Effector memory CD8-positive, alpha-beta T cell (primary cell): ENCODE results near the gene DOCK10.

ENCODE experiments used
- ATAC-seq: fragments of 150-1000 bp; cut with Tn5 transposase; replicated peaks from 2 replicates; pipeline ENCODE4 v1.10.0; 2021; ENCODE audit warnings: mild to moderate bottlenecking, moderate library complexity
- DNase-seq, 3 experiments: peaks; one replicate each; pipeline ENCODE4 v3.0.0; 2021
- H3K27ac Mint-ChIP-seq, 2 donors: one replicate each; pipeline ENCODE4 v1.8.0; 2022; ENCODE audit warnings: mild to moderate bottlenecking in 2 of 2, mixed read lengths in 2 of 2, moderate library complexity in 2 of 2
- H3K27me3 Mint-ChIP-seq, 2 donors: one replicate each; pipeline ENCODE4 v1.8.0; 2022; ENCODE audit warnings: mixed read lengths in 2 of 2
- H3K36me3 Mint-ChIP-seq: one replicate; pipeline ENCODE4 v1.8.0; 2022; ENCODE audit warnings: mild to moderate bottlenecking, moderate library complexity, mixed read lengths; ENCODE audit not compliant: insufficient read depth
- H3K4me1 Mint-ChIP-seq, 2 donors: one replicate each; pipeline ENCODE4 v1.8.0; 2022; ENCODE audit warnings: low read depth in 2 of 2, mixed read lengths in 2 of 2
- H3K4me3 Mint-ChIP-seq, 2 donors: one replicate each; pipeline ENCODE4 v1.8.0; 2022; ENCODE audit warnings: mild to moderate bottlenecking in 2 of 2, mixed read lengths in 2 of 2, moderate library complexity in 2 of 2
- H3K9me3 Mint-ChIP-seq, 2 donors: one replicate each; pipeline ENCODE4 v1.8.0; 2022; ENCODE audit warnings: mixed read lengths in 2 of 2

The DOCK10 gene

DNA sequence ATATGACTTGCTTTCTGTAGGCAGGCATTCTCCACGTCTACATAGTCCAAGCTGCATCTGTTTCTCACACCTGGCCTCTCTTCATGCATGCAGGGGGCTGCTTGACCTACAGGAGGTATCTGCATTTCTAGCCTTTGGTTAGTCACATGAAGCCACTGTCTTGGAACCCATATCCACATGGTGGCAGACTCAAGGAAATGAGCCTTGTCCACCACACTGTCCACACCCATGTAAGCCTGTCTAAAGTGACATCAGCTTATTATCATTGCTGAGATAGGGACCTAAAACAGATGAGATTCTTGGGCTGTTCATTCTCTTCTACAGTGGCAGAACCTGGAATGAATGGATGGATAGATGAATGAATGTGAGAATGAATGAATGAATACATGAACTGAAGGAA is 160.4 kb downstream of the DOCK10 start:
- no peaks in the 10 kb centered on the region for H3K9me3 Mint-ChIP-seq
- peaks cover 17 to 23% of the 10 kb centered on the region in 2 donors for H3K4me1 Mint-ChIP-seq
- H3K27me3 Mint-ChIP-seq = no peaks in the 10 kb centered on the region
- no peak for DNase-seq
- H3K4me3 Mint-ChIP-seq = peak overlapping the region in 1 of 2 donors; percentile 15
- H3K36me3 Mint-ChIP-seq = peaks cover 79% of the 10 kb centered on the region
- no peak for ATAC-seq
- H3K27ac Mint-ChIP-seq = peak overlapping the region; percentile 35 to 57

DNA sequence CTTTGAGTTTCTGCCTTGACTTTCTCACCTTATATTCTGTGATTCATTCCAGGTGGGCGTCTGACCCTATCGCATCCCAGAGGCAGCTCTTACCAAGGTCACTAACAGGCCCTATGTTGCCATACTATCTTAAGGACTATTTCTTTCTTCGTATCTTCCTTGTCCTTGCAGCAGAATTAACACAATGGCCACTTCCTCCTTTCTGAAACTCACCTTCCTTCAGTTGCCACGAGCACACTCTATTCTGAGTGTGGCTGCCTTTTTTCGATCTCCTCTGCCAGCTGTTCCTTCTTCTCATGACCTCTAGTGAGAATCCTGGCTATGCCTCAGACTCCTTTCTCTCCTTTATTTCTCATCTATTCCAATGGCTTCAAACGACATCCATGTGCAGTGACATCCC is 165.7 kb downstream of the DOCK10 start:
- no peaks in the 10 kb centered on the region for H3K9me3 Mint-ChIP-seq
- H3K4me3 Mint-ChIP-seq = no peak overlapping the region
- DNase-seq (no peak), ATAC-seq (no peak)
- no peaks in the 10 kb centered on the region for H3K27me3 Mint-ChIP-seq
- peaks cover 78% of the 10 kb centered on the region for H3K36me3 Mint-ChIP-seq
- H3K27ac Mint-ChIP-seq = peak overlapping the region; percentile 3 to 7
- H3K4me1 Mint-ChIP-seq = peaks cover 7% of the 10 kb centered on the region in 2 donors

DNA sequence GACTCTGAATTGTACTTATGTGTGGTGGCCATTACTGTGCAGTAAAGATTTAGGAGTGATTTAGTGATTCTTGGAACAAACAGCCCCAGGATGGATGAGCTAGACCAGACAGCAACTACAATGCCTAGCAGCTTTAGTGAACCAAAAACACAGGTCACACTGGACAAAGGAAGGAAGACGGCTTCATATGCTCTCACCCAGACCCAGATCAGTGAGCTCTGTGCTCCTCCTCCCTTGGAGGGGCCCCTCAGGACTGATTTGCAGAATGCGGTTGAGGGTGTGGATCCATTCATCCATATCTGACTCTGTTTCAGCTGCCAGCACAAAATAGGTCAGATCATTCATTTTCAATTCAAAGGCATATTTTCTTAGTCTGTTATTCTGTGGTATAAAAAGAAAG is 166.4 kb downstream of the DOCK10 start:
- no peaks in the 10 kb centered on the region for H3K9me3 Mint-ChIP-seq
- no peak for ATAC-seq
- H3K4me1 Mint-ChIP-seq = peaks cover 2 to 4% of the 10 kb centered on the region in 2 donors
- peak overlapping the region; percentile 3 to 59 for H3K27ac Mint-ChIP-seq
- no peak for DNase-seq
- peaks cover 78% of the 10 kb centered on the region for H3K36me3 Mint-ChIP-seq
- no peaks in the 10 kb centered on the region for H3K27me3 Mint-ChIP-seq
- no peak overlapping the region for H3K4me3 Mint-ChIP-seq

DNA sequence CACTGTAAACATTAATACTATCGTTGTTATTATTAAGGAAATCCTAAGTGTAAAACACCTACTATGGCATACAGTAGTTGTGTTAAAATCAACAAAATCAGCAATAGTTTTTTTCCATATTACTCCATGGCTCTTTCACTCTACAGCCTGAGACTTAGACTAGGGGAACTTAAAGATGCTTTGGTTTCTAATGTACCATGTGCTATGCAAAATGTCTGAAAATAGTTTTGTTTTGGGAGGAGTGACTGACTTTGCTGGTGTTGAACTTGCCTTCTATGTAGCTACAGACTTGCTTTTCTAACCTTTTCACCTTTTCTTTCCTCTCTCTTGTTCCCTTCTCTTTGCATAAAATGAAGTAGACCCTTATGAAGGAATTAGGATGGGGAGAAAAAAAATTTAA is 167.1 kb downstream of the DOCK10 start:
- DNase-seq (no peak), ATAC-seq (no peak)
- Mint-ChIP-seq H3K4me3 (no peak overlapping the region), H3K36me3 (peaks cover 78% of the 10 kb centered on the region), H3K4me1 (peaks cover 2 to 4% of the 10 kb centered on the region in 2 donors), H3K27ac (peak overlapping the region in 1 of 2 donors; percentile 59), H3K9me3 (no peaks in the 10 kb centered on the region), H3K27me3 (no peaks in the 10 kb centered on the region)

DNA sequence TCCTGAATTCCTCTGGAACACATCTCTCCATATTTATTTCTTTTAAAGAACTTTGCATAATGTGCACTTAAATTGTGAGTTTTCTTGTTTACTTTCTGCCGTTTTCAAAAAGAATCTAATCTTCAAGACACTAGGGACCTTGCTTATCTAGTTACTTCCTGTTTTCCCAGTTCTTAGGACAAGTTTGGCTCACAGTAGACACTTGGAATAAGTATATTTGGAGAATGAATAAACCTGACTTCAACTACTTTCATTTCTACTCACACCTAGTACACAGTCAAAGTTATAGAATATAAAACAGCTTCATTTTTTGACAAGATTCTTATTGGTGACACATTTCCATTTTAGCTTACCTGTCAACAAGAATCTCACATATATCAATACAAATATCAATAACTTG is 170.5 kb downstream of the DOCK10 start:
- Mint-ChIP-seq H3K27me3 (no peaks in the 10 kb centered on the region), H3K4me3 (no peak overlapping the region), H3K9me3 (no peaks in the 10 kb centered on the region), H3K36me3 (peaks cover 66% of the 10 kb centered on the region), H3K27ac (no peak overlapping the region), H3K4me1 (peaks cover 0 to 4% of the 10 kb centered on the region in 2 donors)
- no peak for DNase-seq
- ATAC-seq = no peak

DNA sequence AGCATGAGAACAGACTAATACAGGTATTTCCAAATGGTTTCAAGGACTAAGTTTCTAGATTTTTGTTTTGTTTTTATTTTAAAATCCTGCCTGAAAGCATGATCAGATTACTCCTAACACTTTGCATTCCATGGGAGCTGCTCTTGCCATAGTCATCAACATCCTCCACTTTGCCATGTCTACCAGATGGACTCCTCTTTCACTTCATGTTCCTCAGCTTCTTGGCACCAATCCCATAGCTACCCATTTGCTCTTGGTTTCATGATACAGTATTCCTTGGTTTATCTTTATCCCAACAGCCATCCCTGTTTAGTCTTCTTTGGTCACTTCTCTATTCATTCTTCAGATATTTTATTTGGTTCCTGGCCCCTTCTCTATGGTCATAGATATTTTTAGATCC is 171.9 kb downstream of the DOCK10 start:
- peaks cover 70% of the 10 kb centered on the region for H3K36me3 Mint-ChIP-seq
- H3K27me3 Mint-ChIP-seq = no peaks in the 10 kb centered on the region

DNA sequence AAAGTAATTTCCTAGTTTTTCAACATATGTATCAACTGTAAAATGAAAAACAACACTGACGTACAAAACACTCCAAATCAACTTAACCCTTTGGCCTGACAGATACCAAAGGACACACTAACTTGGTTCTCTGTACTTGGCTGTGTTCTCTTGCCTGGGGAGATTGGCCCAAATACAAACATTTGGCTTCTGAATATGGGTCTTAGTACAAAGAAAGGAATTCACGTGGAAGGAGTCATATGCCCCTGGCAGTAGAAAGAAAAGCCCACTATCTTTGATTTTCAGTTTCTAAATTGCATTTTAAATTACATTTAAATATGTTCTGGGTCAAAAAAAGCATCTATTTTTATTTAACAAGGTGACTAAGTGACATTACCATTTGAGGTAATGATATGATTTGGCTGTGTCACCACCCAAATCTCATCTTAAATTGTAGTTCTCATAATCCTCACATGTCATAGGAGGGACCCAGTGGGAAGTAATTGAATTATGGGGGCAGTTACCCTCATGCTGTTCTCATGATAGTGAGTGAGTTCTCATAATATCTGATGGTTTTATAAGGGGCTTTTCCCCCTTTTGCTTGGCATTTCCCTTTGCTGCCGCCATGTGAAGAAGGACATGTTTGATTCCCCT is 172.6 kb downstream of the DOCK10 start:
- no peak for DNase-seq
- Mint-ChIP-seq H3K36me3 (peaks cover 66% of the 10 kb centered on the region), H3K4me3 (no peak overlapping the region), H3K4me1 (no peaks in the 10 kb centered on the region), H3K9me3 (no peaks in the 10 kb centered on the region), H3K27me3 (no peaks in the 10 kb centered on the region), H3K27ac (no peak overlapping the region)
- no peak for ATAC-seq

More for the DNA sequence above, 171.9 kb downstream of the DOCK10 start:
- DNase-seq (no peak), ATAC-seq (no peak)
- Mint-ChIP-seq H3K4me3 (no peak overlapping the region), H3K4me1 (no peaks in the 10 kb centered on the region), H3K9me3 (no peaks in the 10 kb centered on the region), H3K27ac (peak overlapping the region; percentile 10)

DNA sequence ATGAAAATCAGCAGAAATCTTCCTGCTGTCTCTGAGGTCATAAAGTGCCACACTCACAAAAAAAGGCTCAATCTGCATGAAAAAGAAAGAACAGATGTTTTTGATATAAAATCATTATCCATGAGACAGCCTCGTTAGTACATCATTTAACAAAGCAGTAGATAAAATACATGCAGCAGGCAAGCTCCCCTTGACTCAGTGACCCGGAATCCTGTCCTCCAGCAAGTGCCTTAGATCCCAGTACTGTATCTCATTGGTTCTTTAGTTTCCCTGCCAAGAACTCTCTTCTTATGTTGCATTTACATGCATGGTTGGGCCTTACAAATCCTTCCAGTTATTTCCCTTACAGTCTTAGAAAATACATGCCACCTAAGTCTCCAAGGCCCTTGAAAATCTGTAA is 177.3 kb downstream of the DOCK10 start:
- DNase-seq (no peak), ATAC-seq (no peak)
- no peaks in the 10 kb centered on the region for H3K9me3 Mint-ChIP-seq
- H3K36me3 Mint-ChIP-seq = peaks cover 58% of the 10 kb centered on the region
- no peak overlapping the region for H3K4me3 Mint-ChIP-seq
- no peaks in the 10 kb centered on the region for H3K27me3 Mint-ChIP-seq
- H3K27ac Mint-ChIP-seq = no peak overlapping the region
- H3K4me1 Mint-ChIP-seq = no peaks in the 10 kb centered on the region

DNA sequence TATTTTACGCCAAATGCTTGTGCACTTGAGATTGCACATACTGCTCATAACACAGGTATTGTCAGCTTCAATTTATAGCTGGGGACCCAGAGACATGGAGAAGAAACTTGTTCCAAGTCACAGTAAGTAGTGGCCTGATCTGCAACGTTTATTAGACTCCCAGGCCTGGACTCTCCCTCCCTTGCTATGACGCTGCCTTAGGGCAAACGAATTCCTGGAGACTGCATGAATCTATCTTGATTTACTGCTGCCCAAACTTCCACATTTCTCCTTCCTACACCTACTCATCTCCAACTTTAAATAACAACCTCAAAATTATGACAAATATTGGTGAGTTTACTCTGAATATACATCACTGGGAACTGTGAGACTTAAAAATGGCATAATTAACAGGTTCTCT is 181.0 kb downstream of the DOCK10 start:
- no peaks in the 10 kb centered on the region for H3K27me3 Mint-ChIP-seq
- H3K4me1 Mint-ChIP-seq = no peaks in the 10 kb centered on the region
- ATAC-seq (no peak), DNase-seq (no peak)
- peaks cover 55% of the 10 kb centered on the region for H3K36me3 Mint-ChIP-seq
- no peak overlapping the region for H3K27ac Mint-ChIP-seq
- no peaks in the 10 kb centered on the region for H3K9me3 Mint-ChIP-seq
- no peak overlapping the region for H3K4me3 Mint-ChIP-seq

DNA sequence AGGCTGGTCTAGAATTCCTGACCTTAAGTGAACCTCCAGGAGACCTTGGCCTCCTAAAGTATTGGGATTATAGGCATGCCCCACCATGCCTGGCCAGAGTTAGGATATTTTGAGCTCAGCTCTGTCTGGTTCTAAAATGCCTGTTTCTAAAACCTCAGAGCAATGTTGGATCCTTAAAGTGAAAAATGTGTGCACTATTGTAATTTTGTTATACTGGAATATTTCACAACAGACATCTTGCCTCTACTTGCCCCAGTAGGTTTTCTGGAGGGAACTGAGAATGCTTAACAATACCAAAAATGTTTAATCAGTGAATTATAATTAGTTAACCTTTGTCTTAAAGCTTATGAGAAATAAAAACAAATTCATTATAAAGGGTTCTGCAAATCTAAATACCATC is 181.5 kb downstream of the DOCK10 start:
- H3K27ac Mint-ChIP-seq = no peak overlapping the region
- no peak overlapping the region for H3K4me3 Mint-ChIP-seq
- no peaks in the 10 kb centered on the region for H3K9me3 Mint-ChIP-seq
- H3K27me3 Mint-ChIP-seq = no peaks in the 10 kb centered on the region
- ATAC-seq = no peak
- DNase-seq = no peak
- peaks cover 50% of the 10 kb centered on the region for H3K36me3 Mint-ChIP-seq
- H3K4me1 Mint-ChIP-seq = no peaks in the 10 kb centered on the region

DNA sequence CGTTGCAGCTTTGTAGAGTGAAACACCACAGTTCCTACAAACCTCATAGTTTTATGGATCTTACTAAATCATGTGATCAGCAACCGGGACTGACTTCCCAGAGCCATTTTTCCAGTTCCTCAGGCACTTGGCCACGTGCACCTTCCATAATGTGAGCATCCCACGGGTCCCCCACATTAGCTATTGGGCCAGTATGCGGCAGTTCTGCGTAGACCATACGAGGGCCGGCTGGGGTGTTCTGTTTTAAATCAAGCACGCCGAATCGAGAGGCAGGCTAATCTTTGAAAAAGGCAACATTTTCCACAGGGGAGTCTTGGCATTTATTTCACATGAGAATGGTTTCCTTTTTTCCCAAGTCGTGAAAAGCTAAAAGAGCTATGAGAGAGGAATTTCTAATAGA is 190.5 kb downstream of the DOCK10 start:
- ATAC-seq (no peak), DNase-seq (no peak)
- no peak overlapping the region for H3K4me3 Mint-ChIP-seq
- H3K27me3 Mint-ChIP-seq = no peaks in the 10 kb centered on the region
- peaks cover 75% of the 10 kb centered on the region for H3K36me3 Mint-ChIP-seq
- no peaks in the 10 kb centered on the region for H3K4me1 Mint-ChIP-seq
- H3K9me3 Mint-ChIP-seq = no peaks in the 10 kb centered on the region
- H3K27ac Mint-ChIP-seq = no peak overlapping the region

DNA sequence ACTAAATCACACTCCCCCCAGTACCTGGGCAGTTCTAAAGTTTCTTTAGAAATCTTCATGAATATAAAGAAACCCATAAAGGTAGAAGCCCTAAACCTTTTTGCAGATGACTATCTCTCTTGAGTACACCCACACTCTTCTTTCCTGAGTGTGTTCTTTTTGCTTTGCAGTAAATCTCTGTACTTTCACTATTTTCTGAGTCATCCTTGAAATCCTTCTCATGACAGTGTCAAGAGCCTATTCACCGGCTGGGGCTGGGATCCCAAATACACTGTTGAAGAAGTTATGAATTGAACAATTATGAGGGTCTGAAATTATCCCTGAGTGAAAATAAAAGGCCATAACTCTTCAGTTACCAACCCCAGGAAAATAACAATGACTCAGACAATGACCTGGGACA is 192.2 kb downstream of the DOCK10 start:
- Mint-ChIP-seq H3K4me1 (no peaks in the 10 kb centered on the region), H3K27me3 (no peaks in the 10 kb centered on the region), H3K9me3 (no peaks in the 10 kb centered on the region), H3K4me3 (no peak overlapping the region), H3K27ac (peak overlapping the region in 1 of 2 donors; percentile 42), H3K36me3 (peaks cover 86% of the 10 kb centered on the region)
- DNase-seq (no peak), ATAC-seq (no peak)

DNA sequence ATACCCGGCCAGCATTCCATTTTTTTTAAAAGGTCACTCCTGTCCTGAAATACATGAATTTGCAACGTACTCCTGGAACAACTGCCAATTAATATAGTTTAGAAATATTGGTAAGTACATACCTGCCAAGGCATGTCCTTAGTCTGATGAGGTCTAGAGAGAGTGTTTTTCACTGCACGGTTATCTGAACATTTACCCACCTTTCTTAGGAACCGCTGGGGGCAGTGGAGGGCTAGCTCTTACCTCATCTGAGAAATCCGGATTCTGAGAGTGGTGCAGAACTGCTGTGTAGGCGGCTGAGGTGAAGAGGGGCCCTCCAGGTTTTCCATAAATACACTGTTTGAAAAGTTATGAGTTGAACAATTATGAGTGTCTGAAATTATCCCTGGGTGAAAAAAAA is 193.0 kb downstream of the DOCK10 start:
- no peak for DNase-seq
- no peak for ATAC-seq
- H3K9me3 Mint-ChIP-seq = no peaks in the 10 kb centered on the region
- H3K36me3 Mint-ChIP-seq = peaks cover 90% of the 10 kb centered on the region
- H3K4me1 Mint-ChIP-seq = no peaks in the 10 kb centered on the region
- no peak overlapping the region for H3K27ac Mint-ChIP-seq
- no peaks in the 10 kb centered on the region for H3K27me3 Mint-ChIP-seq
- no peak overlapping the region for H3K4me3 Mint-ChIP-seq

DNA sequence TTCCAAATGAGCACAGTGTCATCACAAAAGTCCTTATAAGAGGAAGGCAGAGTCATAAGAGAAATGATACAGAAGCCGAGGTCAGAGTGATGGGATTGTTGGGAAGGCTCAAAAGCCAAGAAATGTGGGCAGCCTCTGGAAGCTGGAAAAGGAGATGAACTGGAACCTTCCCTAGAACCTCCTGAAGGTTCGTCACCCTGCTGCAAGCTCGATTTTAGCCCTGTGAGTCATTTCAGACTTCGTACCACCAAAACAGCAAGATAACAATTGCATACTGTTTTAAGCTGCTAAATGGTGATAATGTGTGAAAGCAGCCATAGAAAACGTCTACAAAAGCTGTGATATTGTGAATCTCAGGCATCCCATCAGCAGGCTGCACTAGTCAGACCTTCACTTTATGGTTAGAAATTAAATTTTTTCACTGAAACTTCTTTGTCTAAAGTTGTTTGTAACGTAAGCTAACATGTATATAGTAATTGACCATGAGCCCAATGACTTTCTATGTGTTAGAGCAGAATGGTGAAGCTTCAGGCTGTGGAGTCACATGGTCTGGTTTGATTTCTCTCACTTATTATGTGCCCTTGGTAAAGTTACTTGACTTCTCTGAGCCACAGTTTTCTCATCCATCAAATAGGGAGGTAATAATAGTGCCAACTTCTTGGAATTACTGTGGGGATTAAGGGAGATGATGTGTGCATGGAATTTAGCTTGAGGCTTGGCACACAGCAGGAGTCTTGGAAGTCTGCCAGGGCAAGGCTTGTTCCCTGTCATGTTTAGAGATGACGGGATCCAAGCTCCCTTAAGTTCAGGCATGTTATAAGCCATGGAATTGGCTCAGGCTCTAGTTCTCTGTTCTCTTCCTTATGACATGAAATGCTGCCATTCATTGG is 194.1 kb downstream of the DOCK10 start:
- Mint-ChIP-seq H3K4me1 (no peaks in the 10 kb centered on the region), H3K9me3 (no peaks in the 10 kb centered on the region), H3K4me3 (no peak overlapping the region), H3K27ac (no peak overlapping the region), H3K27me3 (no peaks in the 10 kb centered on the region), H3K36me3 (peaks cover 95% of the 10 kb centered on the region)
- ATAC-seq (no peak), DNase-seq (no peak)
